ENCODE results near the gene TRIM71.

GRCh38 chr3:32847528-32847927 lies 29.7 kb downstream of the TRIM71 start:
- TF ChIP-seq, protein P1, sequence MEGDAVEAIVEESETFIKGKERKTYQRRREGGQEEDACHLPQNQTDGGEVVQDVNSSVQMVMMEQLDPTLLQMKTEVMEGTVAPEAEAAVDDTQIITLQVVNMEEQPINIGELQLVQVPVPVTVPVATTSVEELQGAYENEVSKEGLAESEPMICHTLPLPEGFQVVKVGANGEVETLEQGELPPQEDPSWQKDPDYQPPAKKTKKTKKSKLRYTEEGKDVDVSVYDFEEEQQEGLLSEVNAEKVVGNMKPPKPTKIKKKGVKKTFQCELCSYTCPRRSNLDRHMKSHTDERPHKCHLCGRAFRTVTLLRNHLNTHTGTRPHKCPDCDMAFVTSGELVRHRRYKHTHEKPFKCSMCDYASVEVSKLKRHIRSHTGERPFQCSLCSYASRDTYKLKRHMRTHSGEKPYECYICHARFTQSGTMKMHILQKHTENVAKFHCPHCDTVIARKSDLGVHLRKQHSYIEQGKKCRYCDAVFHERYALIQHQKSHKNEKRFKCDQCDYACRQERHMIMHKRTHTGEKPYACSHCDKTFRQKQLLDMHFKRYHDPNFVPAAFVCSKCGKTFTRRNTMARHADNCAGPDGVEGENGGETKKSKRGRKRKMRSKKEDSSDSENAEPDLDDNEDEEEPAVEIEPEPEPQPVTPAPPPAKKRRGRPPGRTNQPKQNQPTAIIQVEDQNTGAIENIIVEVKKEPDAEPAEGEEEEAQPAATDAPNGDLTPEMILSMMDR (IDR thresholded peaks at IDR 0.05; ENCODE audit: low read length): no peak
- no peak for TF ChIP-seq EZH2 (IDR thresholded peaks at IDR 0.05; ENCODE audit: borderline replicate concordance, low read length)
